A549 (cell line): ENCODE measurements around the gene CRYGN. TPM values are rescaled to one million over a fixed set of nuclear protein-coding genes. Genes with fewer than 3 reads are reported as not detected.

ENCODE experiments used
- ATAC-seq, 2 experiments: fragments of 200-7000 bp in 1 of 2; fragments of >200 bp in 1 of 2; cut with Nextera tagmentation in 1 of 2; cut with Tn5 transposase in 1 of 2; 3 replicates each; pipeline versions ENCODE4 v1.8.0 to v1.9.1; 2018 to 2020; ENCODE audit warnings: mild to moderate bottlenecking in 1 of 2, moderate library complexity in 1 of 2
- CTCF ChIA-PET: fragments of 300-600 bp; sonication (Branson Sonifier 250); formaldehyde crosslinking; extraction: SDS; loops from one replicate; lab custom pipeline; 2021; ENCODE audit warnings: antibody characterized with exemption, inconsistent platforms; lab: Yijun Ruan, JAX
- POLR2A ChIA-PET: fragments of 350-600 bp; formaldehyde crosslinking; extraction: SDS; loops from one replicate; lab custom pipeline; 2021; ENCODE audit warnings: antibody characterized with exemption, inconsistent platforms; lab: Yijun Ruan, JAX
- DNase-seq, 2 experiments: peaks; one replicate each; pipeline versions ENCODE4 v3.0.0 to v3.0.0-alpha.2; 2011 to 2016; ENCODE audit warnings: low read depth in 1 of 2, low spot score in 1 of 2
- FAIRE-seq: peaks from 2 replicates; lab custom pipeline; 2011; peaks lifted over from hg19 to GRCh38; lab: Jason Lieb, UNC
- H3K27ac ChIP-seq, 2 experiments: fragments of >200 bp; sonication (Bioruptor Twin); formaldehyde crosslinking; 3 replicates each; pipeline ENCODE4 v1.5.1; 2016 to 2017
- H3K4me1 ChIP-seq: fragments of >200 bp; sonication (Bioruptor Twin); formaldehyde crosslinking; 3 replicates; pipeline ENCODE4 v1.6.1; 2016
- H3K4me2 ChIP-seq: fragments of >200 bp; sonication (Bioruptor Twin); formaldehyde crosslinking; 3 replicates; pipeline ENCODE4 v1.6.1; 2016
- H3K4me3 ChIP-seq: fragments of >200 bp; sonication (Bioruptor Twin); formaldehyde crosslinking; 3 replicates; pipeline ENCODE4 v1.5.1; 2016
- H3K9me3 ChIP-seq: fragments of >200 bp; sonication (Bioruptor Twin); formaldehyde crosslinking; 3 replicates; pipeline ENCODE4 v1.6.1; 2016
- BHLHE40 ChIP-seq: IDR thresholded peaks from 2 replicates; pipeline ENCODE4 v1.6.1; 2012; ENCODE audit warnings: low read depth, low read length, inconsistent platforms
- CBX2 ChIP-seq: fragments of 200-600 bp; sonication (generic); IDR thresholded peaks from 2 replicates; pipeline ENCODE4 v1.6.1; 2016; ENCODE audit warnings: low read depth, mild to moderate bottlenecking, borderline replicate concordance
- CBX8 ChIP-seq: fragments of 200-600 bp; sonication (generic); IDR thresholded peaks from 2 replicates; pipeline ENCODE4 v1.6.1; 2016
- CHD2 ChIP-seq: fragments of 150-350 bp; IDR thresholded peaks from 2 replicates; pipeline ENCODE4 v1.6.1; 2014; ENCODE audit warnings: low read length; ENCODE audit not compliant: partially characterized antibody
- EHF ChIP-seq: fragments of 250-450 bp; sonication (Bioruptor Pico); IDR thresholded peaks from 2 replicates; pipeline ENCODE4 v1.5.0; 2020; ENCODE audit warnings: mild to moderate bottlenecking
- EP300 ChIP-seq, 2 experiments: fragments of >200 bp; sonication (Bioruptor Twin); formaldehyde crosslinking; IDR thresholded peaks; 2 replicates in 1 of 2; 3 replicates in 1 of 2; pipeline ENCODE4 v1.6.1; 2016 to 2017
- GATA3 ChIP-seq: IDR thresholded peaks from 2 replicates; pipeline ENCODE4 v1.6.1; 2012; ENCODE audit warnings: borderline replicate concordance
- HOXA7 ChIP-seq: fragments of 250-450 bp; sonication (Bioruptor Pico); IDR thresholded peaks from 2 replicates; pipeline ENCODE4 v1.5.0; 2020; ENCODE audit warnings: mild to moderate bottlenecking, moderate library complexity
- HOXB13 ChIP-seq: fragments of 250-450 bp; sonication (Bioruptor Pico); IDR thresholded peaks from 2 replicates; pipeline ENCODE4 v1.5.0; 2020; ENCODE audit warnings: low read depth, mild to moderate bottlenecking, moderate library complexity
- KDM1A ChIP-seq: fragments of 200-600 bp; sonication (generic); IDR thresholded peaks from 2 replicates; pipeline ENCODE4 v1.6.1; 2016; ENCODE audit warnings: low read depth, mild to moderate bottlenecking
- KDM5A ChIP-seq: fragments of 200-600 bp; sonication (generic); IDR thresholded peaks from 2 replicates; pipeline ENCODE4 v1.6.1; 2016; ENCODE audit warnings: antibody characterized with exemption, mild to moderate bottlenecking
- MAZ ChIP-seq: fragments of 150-350 bp; IDR thresholded peaks from 2 replicates; pipeline ENCODE4 v1.6.1; 2014; ENCODE audit warnings: antibody characterized with exemption, low read depth, low read length, borderline replicate concordance
- PHF8 ChIP-seq: fragments of 200-600 bp; sonication (generic); IDR thresholded peaks from 2 replicates; pipeline ENCODE4 v1.6.1; 2016; ENCODE audit warnings: low read depth, mild to moderate bottlenecking, antibody characterized with exemption, moderate library complexity, borderline replicate concordance
- RCOR1 ChIP-seq: fragments of 150-350 bp; IDR thresholded peaks from 2 replicates; pipeline ENCODE4 v1.6.1; 2014; ENCODE audit warnings: antibody characterized with exemption, low read length, low read depth
- RNF2 ChIP-seq: fragments of 200-600 bp; sonication (generic); IDR thresholded peaks from 2 replicates; pipeline ENCODE4 v1.6.1; 2016; ENCODE audit warnings: low read depth, mild to moderate bottlenecking, antibody characterized with exemption, moderate library complexity, borderline replicate concordance
- SMC3 ChIP-seq: fragments of >200 bp; sonication (Bioruptor Twin); formaldehyde crosslinking; IDR thresholded peaks from 3 replicates; pipeline ENCODE4 v1.6.1; 2018; ENCODE audit warnings: inconsistent platforms
- TP53 ChIP-seq: fragments of 250-450 bp; sonication (Bioruptor Pico); IDR thresholded peaks from 2 replicates; pipeline ENCODE4 v1.5.0; 2021; ENCODE audit warnings: mild to moderate bottlenecking, moderate library complexity
- ZC3H11A ChIP-seq: fragments of 450-650 bp; IDR thresholded peaks from 2 replicates; pipeline ENCODE4 v1.6.1; 2014; ENCODE audit warnings: antibody characterized with exemption, mild to moderate bottlenecking
- ZFP36 ChIP-seq: fragments of 450-650 bp; IDR thresholded peaks from 2 replicates; pipeline ENCODE4 v1.6.1; 2014; ENCODE audit warnings: borderline replicate concordance; ENCODE audit not compliant: partially characterized antibody
- ZNF302 ChIP-seq: fragments of 250-450 bp; sonication (Bioruptor Pico); IDR thresholded peaks from 2 replicates; pipeline ENCODE4 v1.9.0; 2021; ENCODE audit warnings: inconsistent platforms, mild to moderate bottlenecking, moderate library complexity
- ZSCAN20 ChIP-seq: fragments of 250-450 bp; sonication (Bioruptor Pico); IDR thresholded peaks from 2 replicates; pipeline ENCODE4 v1.8.0; 2022; ENCODE audit warnings: mild to moderate bottlenecking, moderate library complexity
- WGBS: methylation state at CpG from one replicate; pipeline ENCODE4 v1.1.6; 2017; ENCODE audit errors: missing lambda C conversion rate; 5-methylcytosine and 5-hydroxymethylcytosine counted together
- polyA plus RNA-seq, 4 experiments: library from polyadenylated mRNA; depleted of rRNA in 3 of 4; stranded (reverse); fragments of >200 nt; fragmentation: RNase III in 1 of 4; extraction: RNeasy Plus Mini Kit Qiagen cat#74134 plus additional on column Dnase treatment in 1 of 4; gene quantifications; 2 replicates in 3 of 4; 3 replicates in 1 of 4; pipeline ENCODE4 v1.2.3, GENCODE V29; 2011 to 2017
- TF ChIP-seq, protein P1 (sequence below): IDR thresholded peaks from 2 replicates; pipeline ENCODE4 v1.6.1; 2012
- TF ChIP-seq, protein P2 (sequence below): fragments of 450-650 bp; IDR thresholded peaks from 2 replicates; pipeline ENCODE4 v1.6.1; 2014; ENCODE audit warnings: antibody characterized with exemption
- TF ChIP-seq, protein P3 (sequence below): fragments of 250-450 bp; sonication (Bioruptor Pico); IDR thresholded peaks from 2 replicates; pipeline ENCODE4 v1.5.0; 2021; ENCODE audit warnings: mild to moderate bottlenecking, moderate library complexity, borderline replicate concordance
- TF ChIP-seq, protein P4 (sequence below): fragments of >200 bp; sonication (Bioruptor Twin); formaldehyde crosslinking; IDR thresholded peaks from 3 replicates; pipeline ENCODE4 v1.5.1; 2016
- TF ChIP-seq, protein P5 (sequence below): fragments of >200 bp; sonication (Bioruptor Twin); formaldehyde crosslinking; IDR thresholded peaks from 3 replicates; pipeline ENCODE4 v1.6.1; 2016

Gene CRYGN
- polyA plus RNA-seq, 2 of the 4 experiments (the other 2 are of a cell fraction) = not detected

DNA sequence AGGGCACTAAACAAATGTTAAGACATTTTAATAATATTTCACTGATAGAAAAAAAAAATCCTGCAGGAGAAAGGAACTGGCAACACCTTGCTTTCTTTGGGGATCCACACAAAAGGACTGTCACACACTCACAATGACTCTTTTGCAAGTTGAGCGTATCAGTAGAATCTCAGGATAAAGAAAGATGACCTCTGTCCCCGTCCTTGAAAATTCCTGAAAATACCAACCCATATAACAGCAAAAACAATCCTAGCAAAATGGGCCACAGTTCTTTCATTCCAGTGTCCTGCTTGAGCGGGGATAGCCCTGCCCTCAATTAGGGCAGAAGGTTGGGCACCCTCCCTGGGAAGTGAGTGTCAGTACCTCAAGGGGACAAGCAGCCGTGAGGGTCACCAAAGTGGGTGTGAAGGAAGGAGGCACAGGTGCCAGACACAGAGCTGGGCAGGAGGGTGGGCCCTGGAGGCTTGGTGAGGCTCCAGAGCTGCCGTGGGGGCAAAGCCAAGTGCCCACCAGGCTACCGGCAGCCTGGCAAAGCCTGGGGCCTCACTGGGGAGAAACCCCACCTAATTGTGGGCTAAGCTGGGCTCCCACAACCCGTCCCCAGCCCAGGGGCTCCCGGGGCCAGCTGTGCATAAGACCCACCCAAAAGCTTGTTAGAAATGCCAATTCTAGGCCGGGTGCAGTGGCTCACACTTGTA is 32.9 kb downstream of the CRYGN start:
- whole genome bisulfite sequencing = 85% methylated on average over 9 of the region's 9 CpGs
- peaks cover 31% of the 10 kb centered on the region for H3K4me1 ChIP-seq
- no peak for TF ChIP-seq EHF (CRISPR knock-in tag)
- TF ChIP-seq ZSCAN20 (CRISPR knock-in tag) = no peak
- TF ChIP-seq RNF2 = no peak
- TF ChIP-seq ZFP36 = no peak
- no peak for TF ChIP-seq CBX2
- TF ChIP-seq TP53 (CRISPR knock-in tag) = no peak
- TF ChIP-seq, protein P1, sequence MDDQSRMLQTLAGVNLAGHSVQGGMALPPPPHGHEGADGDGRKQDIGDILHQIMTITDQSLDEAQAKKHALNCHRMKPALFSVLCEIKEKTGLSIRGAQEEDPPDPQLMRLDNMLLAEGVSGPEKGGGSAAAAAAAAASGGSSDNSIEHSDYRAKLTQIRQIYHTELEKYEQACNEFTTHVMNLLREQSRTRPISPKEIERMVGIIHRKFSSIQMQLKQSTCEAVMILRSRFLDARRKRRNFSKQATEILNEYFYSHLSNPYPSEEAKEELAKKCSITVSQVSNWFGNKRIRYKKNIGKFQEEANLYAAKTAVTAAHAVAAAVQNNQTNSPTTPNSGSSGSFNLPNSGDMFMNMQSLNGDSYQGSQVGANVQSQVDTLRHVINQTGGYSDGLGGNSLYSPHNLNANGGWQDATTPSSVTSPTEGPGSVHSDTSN = no peak
- no peak for TF ChIP-seq HOXA7 (CRISPR knock-in tag)
- TF ChIP-seq, protein P2, sequence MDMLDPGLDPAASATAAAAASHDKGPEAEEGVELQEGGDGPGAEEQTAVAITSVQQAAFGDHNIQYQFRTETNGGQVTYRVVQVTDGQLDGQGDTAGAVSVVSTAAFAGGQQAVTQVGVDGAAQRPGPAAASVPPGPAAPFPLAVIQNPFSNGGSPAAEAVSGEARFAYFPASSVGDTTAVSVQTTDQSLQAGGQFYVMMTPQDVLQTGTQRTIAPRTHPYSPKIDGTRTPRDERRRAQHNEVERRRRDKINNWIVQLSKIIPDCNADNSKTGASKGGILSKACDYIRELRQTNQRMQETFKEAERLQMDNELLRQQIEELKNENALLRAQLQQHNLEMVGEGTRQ = no peak
- TF ChIP-seq HOXB13 (CRISPR knock-in tag) = no peak
- H3K9me3 ChIP-seq = no peaks in the 10 kb centered on the region
- DNase-seq (no peak), FAIRE-seq (no peak), ATAC-seq (no peak)
- no peak overlapping the region for H3K4me2 ChIP-seq
- POLR2A ChIA-PET = no interaction called here
- no peak overlapping the region for H3K4me3 ChIP-seq
- 0 out of 6 replicates have a peak overlapping the region, but pooled peaks of 1 of the 2 experiments have one; percentile 13 for H3K27ac ChIP-seq
- CTCF ChIA-PET = interaction anchor here (4.1 kb wide), 1 partner anchor 42 kb away, joined by 19 read pairs; no protein-coding TSS in a partner anchor

DNA sequence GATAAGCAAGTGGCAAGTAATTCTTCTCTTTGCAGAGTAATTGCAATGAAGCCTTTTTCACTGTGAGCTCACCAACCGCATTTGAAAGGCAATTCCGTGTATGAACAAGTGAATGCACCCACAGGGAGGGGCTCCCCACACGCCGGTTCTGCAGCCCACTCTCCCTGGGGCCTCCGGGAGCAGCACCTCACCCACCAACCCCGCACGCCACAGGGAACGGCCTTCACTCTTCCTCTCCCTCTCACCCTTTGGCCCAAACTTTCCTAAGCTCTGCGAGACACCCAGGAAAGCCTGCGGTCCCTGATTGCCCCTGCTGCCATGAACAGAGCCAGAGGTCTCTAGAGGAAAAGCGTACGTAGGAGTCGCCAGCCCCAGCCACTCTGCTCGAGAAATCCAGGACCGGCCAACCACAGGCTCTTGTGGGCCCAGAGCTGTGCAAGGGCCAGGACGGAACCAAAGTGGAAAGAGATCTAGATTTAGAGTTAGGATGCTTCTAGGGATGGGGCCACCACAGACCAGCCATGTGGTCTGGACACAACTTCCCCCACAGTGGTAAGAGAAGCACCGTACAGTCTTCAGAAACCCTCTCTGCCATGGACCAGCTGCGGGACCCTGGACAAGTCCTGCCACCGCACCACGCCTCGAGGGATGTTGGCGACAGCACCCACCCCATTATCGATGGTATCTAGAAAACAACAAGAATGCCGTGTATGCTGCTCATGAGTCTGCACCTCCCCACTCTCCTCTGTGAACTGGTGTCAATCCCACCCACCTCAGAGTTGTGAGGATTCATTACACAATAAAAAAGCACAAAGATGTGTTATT is 33.7 kb downstream of the CRYGN start:
- DNase-seq = no peak
- Histone ChIP-seq H3K4me2 (no peak overlapping the region), H3K27ac (0 out of 6 replicates have a peak overlapping the region, but pooled peaks of 1 of the 2 experiments have one; percentile 10), H3K4me1 (peaks cover 28% of the 10 kb centered on the region), H3K4me3 (no peak overlapping the region), H3K9me3 (no peaks in the 10 kb centered on the region)
- 89% methylated on average over 22 of the region's 24 CpGs for WGBS
- ChIA-PET CTCF (interaction anchor here (1.4 to 4.1 kb wide), 2 partner anchors 42 to 91 kb away, joined by 4 to 19 read pairs; no protein-coding TSS in a partner anchor), POLR2A (no interaction called here)
- ATAC-seq = no peak
- TF ChIP-seq MAZ (no peak), HOXA7 (CRISPR knock-in tag) (no peak), PHF8 (no peak), ZNF302 (CRISPR knock-in tag) (no peak), GATA3 (no peak), KDM1A (no peak), EP300 (IDR thresholded peaks at IDR 0.05) (no peak), RCOR1 (no peak), CHD2 (no peak), ZC3H11A (no peak), SMC3 (no peak), KDM5A (no peak), CBX8 (no peak), BHLHE40 (no peak)
- TF ChIP-seq, protein P3, sequence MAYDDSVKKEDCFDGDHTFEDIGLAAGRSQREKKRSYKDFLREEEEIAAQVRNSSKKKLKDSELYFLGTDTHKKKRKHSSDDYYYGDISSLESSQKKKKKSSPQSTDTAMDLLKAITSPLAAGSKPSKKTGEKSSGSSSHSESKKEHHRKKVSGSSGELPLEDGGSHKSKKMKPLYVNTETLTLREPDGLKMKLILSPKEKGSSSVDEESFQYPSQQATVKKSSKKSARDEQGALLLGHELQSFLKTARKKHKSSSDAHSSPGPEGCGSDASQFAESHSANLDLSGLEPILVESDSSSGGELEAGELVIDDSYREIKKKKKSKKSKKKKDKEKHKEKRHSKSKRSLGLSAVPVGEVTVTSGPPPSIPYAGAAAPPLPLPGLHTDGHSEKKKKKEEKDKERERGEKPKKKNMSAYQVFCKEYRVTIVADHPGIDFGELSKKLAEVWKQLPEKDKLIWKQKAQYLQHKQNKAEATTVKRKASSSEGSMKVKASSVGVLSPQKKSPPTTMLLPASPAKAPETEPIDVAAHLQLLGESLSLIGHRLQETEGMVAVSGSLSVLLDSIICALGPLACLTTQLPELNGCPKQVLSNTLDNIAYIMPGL = no peak
- TF ChIP-seq, protein P4, sequence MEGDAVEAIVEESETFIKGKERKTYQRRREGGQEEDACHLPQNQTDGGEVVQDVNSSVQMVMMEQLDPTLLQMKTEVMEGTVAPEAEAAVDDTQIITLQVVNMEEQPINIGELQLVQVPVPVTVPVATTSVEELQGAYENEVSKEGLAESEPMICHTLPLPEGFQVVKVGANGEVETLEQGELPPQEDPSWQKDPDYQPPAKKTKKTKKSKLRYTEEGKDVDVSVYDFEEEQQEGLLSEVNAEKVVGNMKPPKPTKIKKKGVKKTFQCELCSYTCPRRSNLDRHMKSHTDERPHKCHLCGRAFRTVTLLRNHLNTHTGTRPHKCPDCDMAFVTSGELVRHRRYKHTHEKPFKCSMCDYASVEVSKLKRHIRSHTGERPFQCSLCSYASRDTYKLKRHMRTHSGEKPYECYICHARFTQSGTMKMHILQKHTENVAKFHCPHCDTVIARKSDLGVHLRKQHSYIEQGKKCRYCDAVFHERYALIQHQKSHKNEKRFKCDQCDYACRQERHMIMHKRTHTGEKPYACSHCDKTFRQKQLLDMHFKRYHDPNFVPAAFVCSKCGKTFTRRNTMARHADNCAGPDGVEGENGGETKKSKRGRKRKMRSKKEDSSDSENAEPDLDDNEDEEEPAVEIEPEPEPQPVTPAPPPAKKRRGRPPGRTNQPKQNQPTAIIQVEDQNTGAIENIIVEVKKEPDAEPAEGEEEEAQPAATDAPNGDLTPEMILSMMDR = no peak
- TF ChIP-seq, protein P5, sequence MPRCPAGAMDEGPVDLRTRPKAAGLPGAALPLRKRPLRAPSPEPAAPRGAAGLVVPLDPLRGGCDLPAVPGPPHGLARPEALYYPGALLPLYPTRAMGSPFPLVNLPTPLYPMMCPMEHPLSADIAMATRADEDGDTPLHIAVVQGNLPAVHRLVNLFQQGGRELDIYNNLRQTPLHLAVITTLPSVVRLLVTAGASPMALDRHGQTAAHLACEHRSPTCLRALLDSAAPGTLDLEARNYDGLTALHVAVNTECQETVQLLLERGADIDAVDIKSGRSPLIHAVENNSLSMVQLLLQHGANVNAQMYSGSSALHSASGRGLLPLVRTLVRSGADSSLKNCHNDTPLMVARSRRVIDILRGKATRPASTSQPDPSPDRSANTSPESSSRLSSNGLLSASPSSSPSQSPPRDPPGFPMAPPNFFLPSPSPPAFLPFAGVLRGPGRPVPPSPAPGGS = no peak
- no peak for FAIRE-seq
